Neuronal stem cell (in vitro differentiated cells): ENCODE data around the gene RBMS3.

Experiments
- DNase-seq: peaks from one replicate; pipeline ENCODE4 v3.0.0-alpha.2; 2013; ENCODE audit warnings: low spot score
- H2AFZ ChIP-seq: one replicate; pipeline ENCODE4 v1.6.1; 2013; ENCODE audit warnings: mild to moderate bottlenecking, low read length, inconsistent platforms
- H2AK5ac ChIP-seq: 2 replicates; pipeline ENCODE4 v1.6.1; 2013; ENCODE audit warnings: low read depth, mild to moderate bottlenecking, inconsistent platforms, low read length, moderate library complexity, mixed read lengths
- H2BK120ac ChIP-seq: 2 replicates; pipeline ENCODE4 v1.6.1; 2013; ENCODE audit warnings: low read depth, mild to moderate bottlenecking, inconsistent platforms, low read length, moderate library complexity, mixed read lengths
- H2BK12ac ChIP-seq: one replicate; pipeline ENCODE4 v1.6.1; 2013; ENCODE audit warnings: low read length, inconsistent platforms
- H2BK15ac ChIP-seq: 2 replicates; pipeline ENCODE4 v1.6.1; 2013; ENCODE audit warnings: mild to moderate bottlenecking, low read length, inconsistent platforms, mixed read lengths
- H2BK5ac ChIP-seq: one replicate; pipeline ENCODE4 v1.6.1; 2013; ENCODE audit warnings: inconsistent platforms, mild to moderate bottlenecking, low read length, moderate library complexity
- H3K14ac ChIP-seq: one replicate; pipeline ENCODE4 v1.6.1; 2013; ENCODE audit warnings: low read length, inconsistent platforms
- H3K18ac ChIP-seq: 2 replicates; pipeline ENCODE4 v1.6.1; 2013; ENCODE audit warnings: low read length, inconsistent platforms
- H3K23ac ChIP-seq: 2 replicates; pipeline ENCODE4 v1.6.1; 2013; ENCODE audit warnings: low read depth, mild to moderate bottlenecking, mixed read lengths, low read length, inconsistent platforms; ENCODE audit not compliant: poor library complexity
- H3K27ac ChIP-seq: replicated peaks from 3 replicates; pipeline ENCODE4 v1.5.1; 2013; ENCODE audit warnings: low read length, inconsistent platforms
- H3K27me3 ChIP-seq, 3 experiments: 2 replicates each; pipeline ENCODE4 v1.6.1; 2013; ENCODE audit warnings: low read length in 3 of 3, mild to moderate bottlenecking in 2 of 3, inconsistent platforms in 1 of 3, low read depth in 1 of 3, mixed read lengths in 1 of 3, moderate library complexity in 1 of 3; ENCODE audit not compliant: control insufficient read depth in 3 of 3, insufficient read depth in 3 of 3
- H3K36me3 ChIP-seq, 2 donors: replicated peaks in 1 of 2; 2 replicates each; pipeline ENCODE4 v1.6.1; 2013; ENCODE audit warnings: low read length in 2 of 2; ENCODE audit not compliant: control insufficient read depth in 2 of 2, insufficient read depth in 2 of 2
- H3K4ac ChIP-seq: 2 replicates; pipeline ENCODE4 v1.6.1; 2013; ENCODE audit warnings: inconsistent platforms, mild to moderate bottlenecking, low read length, moderate library complexity
- H3K4me1 ChIP-seq, 2 donors: 1 replicate in 1 of 2; 2 replicates in 1 of 2; pipeline ENCODE4 v1.6.1; 2013; ENCODE audit warnings: low read length in 2 of 2, low read depth in 1 of 2; ENCODE audit not compliant: control insufficient read depth in 2 of 2, insufficient read depth in 1 of 2
- H3K4me2 ChIP-seq: one replicate; pipeline ENCODE4 v1.6.1; 2013; ENCODE audit warnings: mild to moderate bottlenecking, low read length, inconsistent platforms; ENCODE audit not compliant: insufficient read depth, poor library complexity, severe bottlenecking
- H3K4me3 ChIP-seq, 2 donors: 2 replicates each; pipeline ENCODE4 v1.5.1; 2013; ENCODE audit warnings: low read length in 2 of 2, mild to moderate bottlenecking in 2 of 2, inconsistent platforms in 1 of 2, moderate library complexity in 1 of 2
- H3K79me1 ChIP-seq: one replicate; pipeline ENCODE4 v1.6.1; 2013; ENCODE audit warnings: low read depth, mild to moderate bottlenecking, inconsistent platforms, low read length, moderate library complexity
- H3K9ac ChIP-seq: one replicate; pipeline ENCODE4 v1.6.1; 2013; ENCODE audit warnings: mild to moderate bottlenecking, low read depth, low read length, inconsistent platforms; ENCODE audit not compliant: poor library complexity
- H3K9me3 ChIP-seq, 2 donors: replicated peaks in 1 of 2; 2 replicates each; pipeline versions ENCODE3 to v1.6.1; 2013; ENCODE audit warnings: low read length in 2 of 2, mild to moderate bottlenecking in 2 of 2, inconsistent platforms in 1 of 2, low read depth in 1 of 2, mixed read lengths in 1 of 2, moderate library complexity in 1 of 2; ENCODE audit not compliant: control insufficient read depth in 2 of 2, insufficient read depth in 1 of 2
- H4K8ac ChIP-seq: one replicate; pipeline ENCODE4 v1.6.1; 2013; ENCODE audit warnings: low read depth, mild to moderate bottlenecking, inconsistent platforms, low read length, moderate library complexity
- H4K91ac ChIP-seq: one replicate; pipeline ENCODE4 v1.6.1; 2013; ENCODE audit warnings: low read length, low read depth, mild to moderate bottlenecking, inconsistent platforms; ENCODE audit not compliant: poor library complexity
- WGBS, 2 donors: extraction: QIAGEN DNeasy Blood & Tissue Kit; methylation state at CpG; one replicate each; pipeline ENCODE4 v1.1.7; 2013; ENCODE audit warnings: missing lambda C conversion rate in 2 of 2, mixed read lengths in 1 of 2; ENCODE audit not compliant: insufficient read length in 2 of 2, insufficient replicate concordance in 1 of 2; ENCODE audit errors: extremely low coverage in 2 of 2; 5-methylcytosine and 5-hydroxymethylcytosine counted together

The RBMS3 gene

GRCh38 chr3:29497282-29497681, 216.4 kb downstream of the RBMS3 start:
- Histone ChIP-seq H2BK5ac (no peak overlapping the region), H3K18ac (no peak overlapping the region), H3K23ac (no peak overlapping the region), H2BK12ac (no peak overlapping the region), H3K9me3 (no peaks in the 10 kb centered on the region), H2AK5ac (no peak overlapping the region), H4K91ac (no peak overlapping the region), H2BK15ac (no peak overlapping the region), H3K4me1 (no peaks in the 10 kb centered on the region), H3K9ac (no peak overlapping the region), H2BK120ac (no peak overlapping the region), H3K27ac (no peak overlapping the region), H3K14ac (no peak overlapping the region), H3K4me3 (no peak overlapping the region), H3K4me2 (no peak overlapping the region), H3K27me3 (no peaks in the 10 kb centered on the region), H3K36me3 (no peaks in the 10 kb centered on the region), H3K79me1 (no peaks in the 10 kb centered on the region), H2AFZ (no peak overlapping the region), H4K8ac (no peak overlapping the region), H3K4ac (no peak overlapping the region)
- no peak for DNase-seq
- WGBS, 2 donors = no CpG with 5 or more reads among the region's 5 CpGs

GRCh38 chr3:29502771-29503170, 221.9 kb downstream of the RBMS3 start:
- Histone ChIP-seq H3K79me1 (no peaks in the 10 kb centered on the region), H4K91ac (no peak overlapping the region), H2BK5ac (no peak overlapping the region), H3K4me1 (no peaks in the 10 kb centered on the region), H3K9ac (no peak overlapping the region), H3K9me3 (peaks cover 0 to 7% of the 10 kb centered on the region in 2 donors), H3K4ac (no peak overlapping the region), H2AK5ac (no peak overlapping the region), H2AFZ (no peak overlapping the region), H2BK12ac (no peak overlapping the region), H3K4me2 (no peak overlapping the region), H3K4me3 (no peak overlapping the region), H3K18ac (no peak overlapping the region), H2BK120ac (no peak overlapping the region), H3K14ac (no peak overlapping the region), H3K27ac (no peak overlapping the region), H2BK15ac (no peak overlapping the region), H4K8ac (no peak overlapping the region), H3K27me3 (no peaks in the 10 kb centered on the region), H3K23ac (no peak overlapping the region), H3K36me3 (no peaks in the 10 kb centered on the region)
- DNase-seq = no peak
- no CpG with 5 or more reads among the region's 2 CpGs for WGBS, 2 donors

GRCh38 chr3:29503314-29503713, 222.4 kb downstream of the RBMS3 start:
- Histone ChIP-seq H2AFZ (no peak overlapping the region), H3K27ac (no peak overlapping the region), H2BK15ac (no peak overlapping the region), H4K91ac (no peak overlapping the region), H3K27me3 (no peaks in the 10 kb centered on the region), H2BK12ac (no peak overlapping the region), H3K18ac (no peak overlapping the region), H3K79me1 (no peaks in the 10 kb centered on the region), H2BK5ac (no peak overlapping the region), H3K36me3 (no peaks in the 10 kb centered on the region), H3K4ac (no peak overlapping the region), H3K4me1 (no peaks in the 10 kb centered on the region), H3K9me3 (peaks cover 0 to 7% of the 10 kb centered on the region in 2 donors), H4K8ac (no peak overlapping the region), H3K4me2 (no peak overlapping the region), H3K14ac (no peak overlapping the region), H3K23ac (no peak overlapping the region), H3K4me3 (no peak overlapping the region), H3K9ac (no peak overlapping the region), H2BK120ac (no peak overlapping the region), H2AK5ac (no peak overlapping the region)
- no peak for DNase-seq
- no CpG with 5 or more reads among the region's 3 CpGs for WGBS, 2 donors

GRCh38 chr3:29503958-29504357, 223.1 kb downstream of the RBMS3 start:
- H3K14ac ChIP-seq = no peak overlapping the region
- no peak overlapping the region for H4K8ac ChIP-seq
- DNase-seq = no peak
- H3K9ac ChIP-seq = no peak overlapping the region
- no peaks in the 10 kb centered on the region for H3K36me3 ChIP-seq
- no peak overlapping the region for H2AK5ac ChIP-seq
- no peaks in the 10 kb centered on the region for H3K79me1 ChIP-seq
- no peak overlapping the region for H3K27ac ChIP-seq
- no CpG with 5 or more reads among the region's 3 CpGs for WGBS, 2 donors
- H4K91ac ChIP-seq = no peak overlapping the region
- no peak overlapping the region for H3K4ac ChIP-seq
- no peaks in the 10 kb centered on the region for H3K27me3 ChIP-seq
- no peak overlapping the region for H3K4me2 ChIP-seq
- H2BK5ac ChIP-seq = no peak overlapping the region
- no peak overlapping the region for H3K4me3 ChIP-seq
- no peak overlapping the region for H2BK15ac ChIP-seq
- no peak overlapping the region for H2BK12ac ChIP-seq
- H3K9me3 ChIP-seq = peaks cover 0 to 7% of the 10 kb centered on the region in 2 donors
- no peak overlapping the region for H3K23ac ChIP-seq
- no peak overlapping the region for H2AFZ ChIP-seq
- H3K4me1 ChIP-seq = no peaks in the 10 kb centered on the region
- no peak overlapping the region for H3K18ac ChIP-seq
- no peak overlapping the region for H2BK120ac ChIP-seq
